HG03064 (cell line): ENCODE results near the gene RNPEPL1.

ENCODE experiments used
- ATAC-seq: cut with Tn5 transposase; IDR thresholded peaks from one replicate; pipeline ENCODE4 v1.9.1; 2021; ENCODE audit warnings: low read depth; ENCODE audit not compliant: unreplicated experiment

RNPEPL1 gene

GRCh38 chr2:240563951-240564560 lies 4.2 kb upstream of the RNPEPL1 start:
- ATAC-seq: no peak

GRCh38 chr2:240564561-240565332 lies 3.5 kb upstream of the RNPEPL1 start:
- ATAC-seq: no peak

GRCh38 chr2:240565333-240566202 lies 2.7 kb upstream of the RNPEPL1 start:
- ATAC-seq: no peak

GRCh38 chr2:240566203-240567136 lies 1.8 kb upstream of the RNPEPL1 start:
- ATAC-seq: peak; percentile 44

- ATAC-seq: no peak
Observed at GRCh38 chr2:240567137-240567871, 980 bp upstream of the RNPEPL1 start.

GRCh38 chr2:240568678-240569522 lies 616 bp downstream of the RNPEPL1 start:
- peak; percentile 10 for ATAC-seq

- no peak for ATAC-seq
Observed at GRCh38 chr2:240569523-240569997, 1.3 kb downstream of the RNPEPL1 start.

- ATAC-seq: no peak
Observed at GRCh38 chr2:240569998-240570530, 1.8 kb downstream of the RNPEPL1 start.

- ATAC-seq: no peak
Observed at GRCh38 chr2:240570531-240571313, 2.4 kb downstream of the RNPEPL1 start.

GRCh38 chr2:240571314-240571973 lies 3.2 kb downstream of the RNPEPL1 start:
- ATAC-seq: no peak

- no peak for ATAC-seq
Observed at GRCh38 chr2:240572141-240573031, 4.1 kb downstream of the RNPEPL1 start.

GRCh38 chr2:240573071-240573515 lies 4.8 kb downstream of the RNPEPL1 start:
- no peak for ATAC-seq

GRCh38 chr2:240573516-240574385 lies 5.5 kb downstream of the RNPEPL1 start:
- no peak for ATAC-seq

- no peak for ATAC-seq
Observed at GRCh38 chr2:240574386-240575100, 6.3 kb downstream of the RNPEPL1 start.
